OCI-LY7 (cell line): Measurements from ENCODE around the gene DIMT1. TPM values are rescaled to one million over a fixed set of nuclear protein-coding genes. Genes with fewer than 3 reads are reported as not detected.

Experiments used
- BruUV-seq: library from RNA; stranded (reverse); fragments of 400-500 nt; replicated peaks from 2 replicates; lab custom pipeline; 2021; lab: Mats Ljungman, UMichigan
- CTCF ChIA-PET: fragments of 300-600 bp; sonication (Branson Sonifier 250); formaldehyde crosslinking; loops from one replicate; lab custom pipeline; 2022; ENCODE audit warnings: antibody characterized with exemption; ENCODE audit not compliant: unreplicated experiment; lab: Charles Lee
- POLR2A ChIA-PET: fragments of 300-600 bp; sonication (Branson Sonifier 250); formaldehyde crosslinking; loops from one replicate; lab custom pipeline; 2022; ENCODE audit warnings: antibody characterized with exemption; lab: Charles Lee
- DNase-seq: peaks from one replicate; pipeline ENCODE4 v3.0.0-alpha.2; 2015; ENCODE audit warnings: low spot score
- H2AFZ ChIP-seq: fragments of 200-600 bp; sonication (generic), shearing (Covaris generic); 2 replicates; pipeline ENCODE4 v1.6.1; 2014; ENCODE audit warnings: mild to moderate bottlenecking, antibody characterized with exemption, low read length, moderate library complexity
- H3K27ac ChIP-seq: fragments of 200-600 bp; sonication (generic); 2 replicates; pipeline ENCODE4 v1.5.1; 2014; ENCODE audit warnings: mixed run types, low read depth, mild to moderate bottlenecking, moderate library complexity, low read length, inconsistent platforms; ENCODE audit not compliant: poor library complexity, severe bottlenecking
- H3K36me3 ChIP-seq: fragments of 200-600 bp; sonication (generic); 2 replicates; pipeline ENCODE4 v1.6.1; 2014; ENCODE audit warnings: mild to moderate bottlenecking, antibody characterized with exemption, low read length, moderate library complexity, mixed read lengths; ENCODE audit not compliant: insufficient read depth
- H3K4me1 ChIP-seq: fragments of 200-600 bp; sonication (generic); 2 replicates; pipeline ENCODE4 v1.5.1; 2014; ENCODE audit warnings: mild to moderate bottlenecking, low read length; ENCODE audit not compliant: insufficient read depth, poor library complexity, severe bottlenecking
- H3K4me2 ChIP-seq: fragments of 200-600 bp; sonication (generic); 2 replicates; pipeline ENCODE4 v1.6.1; 2014; ENCODE audit warnings: mild to moderate bottlenecking, low read length
- H3K4me3 ChIP-seq: fragments of 200-600 bp; sonication (generic); 2 replicates; pipeline ENCODE4 v1.5.1; 2014; ENCODE audit warnings: mild to moderate bottlenecking, low read depth, low read length; ENCODE audit not compliant: poor library complexity, severe bottlenecking
- H3K79me2 ChIP-seq: fragments of 200-600 bp; sonication (generic); 2 replicates; pipeline ENCODE4 v1.6.1; 2016; ENCODE audit warnings: low read depth, mild to moderate bottlenecking, low read length, moderate library complexity, mixed read lengths; ENCODE audit not compliant: insufficient read depth
- H3K9me2 ChIP-seq: fragments of 200-600 bp; sonication (generic); 2 replicates; pipeline ENCODE4 v1.6.1; 2016; ENCODE audit warnings: mild to moderate bottlenecking, low read length, mixed read lengths; ENCODE audit not compliant: insufficient read depth
- H3K9me3 ChIP-seq: fragments of 200-600 bp; sonication (generic); 2 replicates; pipeline ENCODE4 v1.6.1; 2014; ENCODE audit warnings: mild to moderate bottlenecking, mixed run types, low read length, mixed read lengths
- H4K20me1 ChIP-seq: fragments of 200-600 bp; sonication (generic); 2 replicates; pipeline ENCODE4 v1.6.1; 2014; ENCODE audit warnings: mild to moderate bottlenecking, antibody characterized with exemption, low read length, moderate library complexity, mixed read lengths; ENCODE audit not compliant: insufficient read depth
- EZH2phosphoT487 ChIP-seq: fragments of 200-600 bp; sonication (generic); IDR thresholded peaks from 2 replicates; pipeline ENCODE4 v1.6.1; 2018; ENCODE audit warnings: low read depth, borderline replicate concordance, mild to moderate bottlenecking, mixed run types, antibody characterized with exemption, low read length, moderate library complexity, mixed read lengths
- intact Hi-C: fragments of 100-400 bp; cut with micrococcal nuclease; formaldehyde crosslinking; loops from one replicate; pipeline ENCODE4 v1.10.0; 2022; ENCODE audit not compliant: unreplicated experiment
- total RNA-seq, 2 experiments: library from RNA; depleted of rRNA in 1 of 2; stranded (reverse); fragments of >200 nt in 1 of 2; shearing (Covaris generic) in 1 of 2; gene quantifications; 2 replicates each; pipeline ENCODE4 v1.2.3, GENCODE V29; 2014 to 2022
- TF ChIP-seq, protein P1 (sequence below): fragments of 200-600 bp; sonication (generic); conservative IDR thresholded peaks from 2 replicates; pipeline ENCODE4 v1.5.1; 2014; ENCODE audit warnings: mild to moderate bottlenecking, antibody characterized with exemption, low read length, moderate library complexity, mixed read lengths

Gene DIMT1
- total RNA-seq, 2 experiments from 2014 or later, result 30.1 to 46.4 TPM

GRCh38 chr5:62412549-62413329 is 9.0 kb upstream of the DIMT1 start, which contains the start of gene IPO11:
TSS of gene IPO11 (plus strand) at chr5:62412763. CDS start at chr5:62437280, 24,517 bp downstream.
- Histone ChIP-seq H4K20me1 (peaks cover 6% of the 10 kb centered on the region; the same call in 1 of the 2 replicates), H3K9me2 (no peaks in the 10 kb centered on the region), H2AFZ (peak within 1 kb of the TSS; percentile 98), H3K9me3 (no peaks in the 10 kb centered on the region), H3K4me3 (peak within 1 kb of the TSS; percentile 88), H3K4me1 (peaks cover 19% of the 10 kb centered on the region), H3K36me3 (peaks cover 5% of the 10 kb centered on the region; the same call in 1 of the 2 replicates), H3K79me2 (peaks cover 51% of the 10 kb centered on the region), H3K27ac (peak within 1 kb of the TSS; percentile 28), H3K4me2 (peak within 1 kb of the TSS; percentile 79)
- ChIA-PET CTCF (no interaction called here), POLR2A (interaction anchor here (0.7 to 3.1 kb wide), 8 partner anchors 9 to 205 kb away, joined by 3 to 72 read pairs (median 4); partner anchors contain the start of gene DIMT1)
- TF ChIP-seq, protein P1, sequence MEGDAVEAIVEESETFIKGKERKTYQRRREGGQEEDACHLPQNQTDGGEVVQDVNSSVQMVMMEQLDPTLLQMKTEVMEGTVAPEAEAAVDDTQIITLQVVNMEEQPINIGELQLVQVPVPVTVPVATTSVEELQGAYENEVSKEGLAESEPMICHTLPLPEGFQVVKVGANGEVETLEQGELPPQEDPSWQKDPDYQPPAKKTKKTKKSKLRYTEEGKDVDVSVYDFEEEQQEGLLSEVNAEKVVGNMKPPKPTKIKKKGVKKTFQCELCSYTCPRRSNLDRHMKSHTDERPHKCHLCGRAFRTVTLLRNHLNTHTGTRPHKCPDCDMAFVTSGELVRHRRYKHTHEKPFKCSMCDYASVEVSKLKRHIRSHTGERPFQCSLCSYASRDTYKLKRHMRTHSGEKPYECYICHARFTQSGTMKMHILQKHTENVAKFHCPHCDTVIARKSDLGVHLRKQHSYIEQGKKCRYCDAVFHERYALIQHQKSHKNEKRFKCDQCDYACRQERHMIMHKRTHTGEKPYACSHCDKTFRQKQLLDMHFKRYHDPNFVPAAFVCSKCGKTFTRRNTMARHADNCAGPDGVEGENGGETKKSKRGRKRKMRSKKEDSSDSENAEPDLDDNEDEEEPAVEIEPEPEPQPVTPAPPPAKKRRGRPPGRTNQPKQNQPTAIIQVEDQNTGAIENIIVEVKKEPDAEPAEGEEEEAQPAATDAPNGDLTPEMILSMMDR, result no peak
- no peak for TF ChIP-seq EZH2phosphoT487
- BruUV-seq, result no TSS peak
- intact Hi-C loops, result no loop called here
- peak; percentile 99 for DNase-seq

DNA sequence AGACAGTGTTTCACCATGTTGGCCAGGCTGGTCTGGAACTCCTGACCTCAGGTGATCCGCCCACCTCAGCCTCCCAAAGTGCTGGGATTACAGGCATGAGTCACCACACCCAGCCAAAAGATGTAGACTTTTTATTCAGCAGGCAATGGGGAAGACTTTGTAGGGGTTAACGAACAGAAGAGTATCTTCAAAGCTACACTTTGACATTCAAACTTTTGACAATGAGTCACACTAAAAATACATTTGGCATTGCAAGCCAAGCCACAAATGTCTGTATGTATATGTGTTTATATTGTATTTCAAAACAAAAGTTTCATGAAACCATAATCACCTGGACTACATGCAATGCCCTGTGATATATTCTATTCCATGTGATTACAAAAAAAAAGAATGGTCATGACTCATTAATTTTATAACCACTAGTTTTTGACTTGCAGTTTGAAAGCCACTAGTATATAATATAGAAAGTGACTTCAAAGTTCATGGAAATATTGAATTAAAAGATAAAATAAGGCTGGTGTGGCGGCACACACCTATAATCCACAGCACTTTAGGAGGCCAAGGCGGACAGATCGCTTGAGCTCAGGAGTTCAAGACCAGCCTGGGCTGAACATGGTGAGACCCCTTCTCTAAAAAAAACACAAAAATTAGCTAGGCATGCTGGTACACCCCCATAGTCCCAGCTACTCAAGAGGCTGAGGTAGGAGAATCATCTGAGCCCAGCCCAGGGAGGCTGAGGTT is 8.3 kb downstream of the DIMT1 start:
- Histone ChIP-seq H4K20me1 (0 out of 2 replicates have a peak, but pooled peaks cover 3% of the 10 kb centered on the region), H3K27ac (no peak overlapping the region), H3K4me3 (no peak overlapping the region), H2AFZ (no peak overlapping the region), H3K36me3 (peaks cover 93% of the 10 kb centered on the region), H3K4me1 (no peaks in the 10 kb centered on the region), H3K4me2 (no peak overlapping the region), H3K9me3 (no peaks in the 10 kb centered on the region), H3K9me2 (no peaks in the 10 kb centered on the region), H3K79me2 (no peaks in the 10 kb centered on the region)
- intact Hi-C loops, result no loop called here
- POLR2A ChIA-PET, result interaction anchor here (1.1 to 1.7 kb wide), 4 partner anchors 9 to 17 kb away, joined by 3 to 10 read pairs (median 4); partner anchors contain the start of genes DIMT1 and IPO11
- CTCF ChIA-PET, result no interaction called here
- no TSS peak for BruUV-seq
- no peak for TF ChIP-seq EZH2phosphoT487
- TF ChIP-seq, protein P1, result no peak
- DNase-seq, result no peak
